OCI-LY3 (cell line): ENCODE results near the gene GRIK1.

Source experiments
- H2AFZ ChIP-seq: fragments of 200-600, 300-600 bp; shearing (Covaris generic); 2 replicates; pipeline ENCODE4 v1.6.0; 2014; ENCODE audit warnings: antibody characterized with exemption, low read depth, low read length
- H3K27ac ChIP-seq: fragments of 200-600, 300-600 bp; sonication (generic); 2 replicates; pipeline ENCODE4 v1.5.1; 2014; ENCODE audit warnings: mild to moderate bottlenecking, low read length, moderate library complexity, mixed read lengths
- H3K27me3 ChIP-seq: fragments of 200-600, 300-600 bp; sonication (generic); 2 replicates; pipeline ENCODE4 v1.6.1; 2014; ENCODE audit warnings: low read depth, low read length, mixed read lengths
- H3K36me3 ChIP-seq: fragments of 200-600, 300-600 bp; sonication (generic); replicated peaks from 2 replicates; pipeline ENCODE3; 2014; ENCODE audit warnings: low read depth, low read length, mixed read lengths
- H3K4me1 ChIP-seq: fragments of 300-600, 200-600 bp; sonication (generic); 2 replicates; pipeline ENCODE4 v1.6.1; 2014; ENCODE audit warnings: low read length, mixed read lengths
- H3K4me2 ChIP-seq: fragments of 200-600, 300-600 bp; sonication (generic); 2 replicates; pipeline ENCODE4 v1.6.1; 2014; ENCODE audit warnings: low read length, mixed read lengths
- H3K4me3 ChIP-seq: fragments of 300-600, 200-600 bp; sonication (generic); 2 replicates; pipeline ENCODE4 v1.5.1; 2014; ENCODE audit warnings: antibody characterized with exemption, mild to moderate bottlenecking, low read length, moderate library complexity
- H3K79me2 ChIP-seq: fragments of 300-600, 200-600 bp; shearing (Covaris generic); 2 replicates; pipeline ENCODE4 v1.6.1; 2014; ENCODE audit warnings: mild to moderate bottlenecking, low read length, mixed read lengths
- H3K9ac ChIP-seq: fragments of 300-600, 200-600 bp; shearing (Covaris generic); 2 replicates; pipeline ENCODE4 v1.6.0; 2014; ENCODE audit warnings: mild to moderate bottlenecking, low read length, moderate library complexity
- H3K9me3 ChIP-seq: fragments of 200-600, 300-600 bp; shearing (Covaris generic); 2 replicates; pipeline ENCODE4 v1.6.1; 2014; ENCODE audit warnings: low read length, mixed read lengths; ENCODE audit not compliant: insufficient read depth
- H4K20me1 ChIP-seq: fragments of 200-600, 300-600 bp; sonication (generic); 2 replicates; pipeline ENCODE4 v1.6.1; 2016; ENCODE audit warnings: low read length, mixed read lengths; ENCODE audit not compliant: insufficient read depth
- EZH2phosphoT487 ChIP-seq: fragments of 200-600 bp; shearing (Covaris generic); IDR thresholded peaks from 2 replicates; pipeline ENCODE4 v1.6.1; 2018; ENCODE audit warnings: antibody characterized with exemption, mixed run types, low read depth
- TF ChIP-seq, protein P1 (sequence below): fragments of 200-600, 300-600 bp; sonication (generic); IDR thresholded peaks from 2 replicates; pipeline ENCODE4 v1.5.1; 2014; ENCODE audit warnings: antibody characterized with exemption, low read length, low read depth

Gene GRIK1

GRCh38 chr21:29801122-29801521, 138.7 kb downstream of the GRIK1 start:
- H3K4me1 ChIP-seq = no peaks in the 10 kb centered on the region
- H4K20me1 ChIP-seq = no peaks in the 10 kb centered on the region
- TF ChIP-seq, protein P1, sequence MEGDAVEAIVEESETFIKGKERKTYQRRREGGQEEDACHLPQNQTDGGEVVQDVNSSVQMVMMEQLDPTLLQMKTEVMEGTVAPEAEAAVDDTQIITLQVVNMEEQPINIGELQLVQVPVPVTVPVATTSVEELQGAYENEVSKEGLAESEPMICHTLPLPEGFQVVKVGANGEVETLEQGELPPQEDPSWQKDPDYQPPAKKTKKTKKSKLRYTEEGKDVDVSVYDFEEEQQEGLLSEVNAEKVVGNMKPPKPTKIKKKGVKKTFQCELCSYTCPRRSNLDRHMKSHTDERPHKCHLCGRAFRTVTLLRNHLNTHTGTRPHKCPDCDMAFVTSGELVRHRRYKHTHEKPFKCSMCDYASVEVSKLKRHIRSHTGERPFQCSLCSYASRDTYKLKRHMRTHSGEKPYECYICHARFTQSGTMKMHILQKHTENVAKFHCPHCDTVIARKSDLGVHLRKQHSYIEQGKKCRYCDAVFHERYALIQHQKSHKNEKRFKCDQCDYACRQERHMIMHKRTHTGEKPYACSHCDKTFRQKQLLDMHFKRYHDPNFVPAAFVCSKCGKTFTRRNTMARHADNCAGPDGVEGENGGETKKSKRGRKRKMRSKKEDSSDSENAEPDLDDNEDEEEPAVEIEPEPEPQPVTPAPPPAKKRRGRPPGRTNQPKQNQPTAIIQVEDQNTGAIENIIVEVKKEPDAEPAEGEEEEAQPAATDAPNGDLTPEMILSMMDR = no peak
- TF ChIP-seq EZH2phosphoT487 = no peak
- no peak overlapping the region for H3K27ac ChIP-seq
- H3K9ac ChIP-seq = no peak overlapping the region
- no peak overlapping the region for H2AFZ ChIP-seq
- H3K4me3 ChIP-seq = no peak overlapping the region
- no peaks in the 10 kb centered on the region for H3K36me3 ChIP-seq
- H3K79me2 ChIP-seq = no peaks in the 10 kb centered on the region
- H3K4me2 ChIP-seq = no peak overlapping the region
- H3K27me3 ChIP-seq = no peaks in the 10 kb centered on the region
- no peaks in the 10 kb centered on the region for H3K9me3 ChIP-seq

DNA sequence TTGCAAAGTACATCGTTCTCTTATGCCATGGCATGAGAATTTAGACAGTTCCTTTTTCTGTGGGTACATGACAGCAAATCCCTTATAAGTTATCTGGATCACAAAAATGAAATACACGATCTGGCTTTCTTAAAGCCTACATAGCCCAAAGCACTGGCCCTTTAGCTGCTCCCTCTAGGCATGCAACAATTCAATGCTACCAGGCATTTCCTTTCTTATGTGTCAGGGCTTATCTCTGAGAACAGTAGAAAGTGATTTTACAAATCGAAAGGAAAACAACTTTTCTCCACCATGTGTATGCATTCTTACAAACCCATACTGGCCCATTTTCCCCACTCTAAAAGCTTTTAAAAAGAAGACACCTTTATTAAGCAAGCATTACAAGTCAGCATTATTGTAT, 139.7 kb downstream of the GRIK1 start:
- no peak overlapping the region for H3K4me2 ChIP-seq
- H3K27me3 ChIP-seq = no peaks in the 10 kb centered on the region
- no peak for TF ChIP-seq EZH2phosphoT487
- TF ChIP-seq, protein P1 = no peak
- H3K4me1 ChIP-seq = no peaks in the 10 kb centered on the region
- H2AFZ ChIP-seq = no peak overlapping the region
- no peaks in the 10 kb centered on the region for H3K36me3 ChIP-seq
- no peaks in the 10 kb centered on the region for H3K79me2 ChIP-seq
- H3K4me3 ChIP-seq = no peak overlapping the region
- no peaks in the 10 kb centered on the region for H4K20me1 ChIP-seq
- no peak overlapping the region for H3K9ac ChIP-seq
- no peaks in the 10 kb centered on the region for H3K9me3 ChIP-seq
- no peak overlapping the region for H3K27ac ChIP-seq

DNA sequence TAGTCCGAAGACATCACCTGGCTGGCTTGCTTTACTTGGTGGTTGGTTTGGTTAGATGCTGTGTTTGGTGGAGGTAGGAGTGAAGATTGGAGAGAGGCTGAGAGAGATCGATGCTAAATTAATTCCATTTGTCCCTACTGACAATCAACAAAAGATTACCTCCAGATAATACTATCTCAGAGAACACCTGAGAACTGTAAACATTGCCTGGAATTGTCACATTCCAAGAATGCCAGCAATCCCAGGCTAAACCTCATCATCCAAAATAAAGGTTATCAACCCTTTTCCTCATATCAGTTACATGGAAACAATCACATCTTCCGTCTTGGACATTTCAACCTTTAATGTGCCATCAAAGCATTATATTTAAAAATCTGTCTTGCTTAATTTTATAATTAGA, 141.0 kb downstream of the GRIK1 start:
- Histone ChIP-seq H3K27me3 (no peaks in the 10 kb centered on the region), H3K27ac (no peak overlapping the region), H3K9ac (no peak overlapping the region), H3K9me3 (no peaks in the 10 kb centered on the region), H2AFZ (no peak overlapping the region), H4K20me1 (no peaks in the 10 kb centered on the region), H3K36me3 (no peaks in the 10 kb centered on the region), H3K4me3 (no peak overlapping the region), H3K4me1 (no peaks in the 10 kb centered on the region), H3K79me2 (no peaks in the 10 kb centered on the region), H3K4me2 (no peak overlapping the region)
- TF ChIP-seq EZH2phosphoT487 = no peak
- TF ChIP-seq, protein P1 = no peak

- Histone ChIP-seq H2AFZ (no peak overlapping the region), H3K4me3 (no peak overlapping the region), H3K4me1 (no peaks in the 10 kb centered on the region), H3K27me3 (no peaks in the 10 kb centered on the region), H3K27ac (no peak overlapping the region), H4K20me1 (no peaks in the 10 kb centered on the region), H3K9me3 (no peaks in the 10 kb centered on the region), H3K36me3 (no peaks in the 10 kb centered on the region), H3K79me2 (no peaks in the 10 kb centered on the region), H3K9ac (no peak overlapping the region), H3K4me2 (no peak overlapping the region)
- TF ChIP-seq, protein P1 = no peak
- no peak for TF ChIP-seq EZH2phosphoT487
These were observed 142.6 kb downstream of the GRIK1 start for GRCh38 chr21:29797155-29797554.
